Mucosa of rectum (tissue), 2 donors: Measurements from ENCODE around the gene IGFN1.

ENCODE experiments used
- H3K27ac ChIP-seq, 2 donors: one replicate each; pipeline ENCODE4 v1.7.0; 2013; ENCODE audit warnings: inconsistent platforms in 2 of 2, low read depth in 2 of 2, low read length in 2 of 2
- H3K27me3 ChIP-seq, 2 donors: one replicate each; pipeline ENCODE4 v1.7.0; 2013; ENCODE audit warnings: low read length in 2 of 2; ENCODE audit not compliant: control insufficient read depth in 2 of 2, insufficient read depth in 2 of 2
- H3K36me3 ChIP-seq, 2 donors: one replicate each; pipeline ENCODE4 v1.7.0; 2013; ENCODE audit warnings: low read length in 2 of 2; ENCODE audit not compliant: control insufficient read depth in 2 of 2, insufficient read depth in 2 of 2
- H3K4me1 ChIP-seq, 2 donors: one replicate each; pipeline ENCODE4 v1.7.0; 2013; ENCODE audit warnings: low read length in 2 of 2, mild to moderate bottlenecking in 1 of 2; ENCODE audit not compliant: control insufficient read depth in 2 of 2, insufficient read depth in 2 of 2
- H3K4me3 ChIP-seq, 2 donors: one replicate each; pipeline ENCODE4 v1.7.0; 2013; ENCODE audit warnings: low read length in 2 of 2
- H3K9ac ChIP-seq, 2 donors: one replicate each; pipeline ENCODE4 v1.7.0; 2013; ENCODE audit warnings: low read length in 2 of 2, low read depth in 1 of 2, mild to moderate bottlenecking in 1 of 2
- H3K9me3 ChIP-seq, 2 donors: one replicate each; pipeline ENCODE4 v1.7.0; 2013; ENCODE audit warnings: low read length in 2 of 2; ENCODE audit not compliant: control insufficient read depth in 2 of 2
- donor health status: healthy.
- donor health status: Normal muscosa, but diverticular disease.

The IGFN1 gene

DNA sequence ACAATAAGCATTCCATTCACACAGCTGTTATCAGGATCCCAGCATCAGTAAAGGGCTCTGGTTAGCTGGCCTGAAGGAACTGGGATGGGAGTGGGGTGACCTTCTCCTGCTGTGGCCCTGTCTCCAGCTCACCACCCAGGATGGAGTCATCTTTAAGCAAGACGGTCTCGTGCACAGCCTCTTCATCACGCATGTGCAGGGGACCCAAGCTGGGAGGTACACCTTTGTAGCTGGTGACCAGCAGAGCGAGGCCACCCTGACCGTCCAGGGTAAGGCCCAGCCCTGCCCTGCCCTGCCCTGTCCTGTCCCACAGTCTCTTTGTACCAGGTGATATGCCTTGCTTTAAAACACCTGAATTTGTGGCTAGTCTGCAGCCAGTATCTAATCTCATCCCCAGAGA is 24.3 kb downstream of the IGFN1 start:
- no peak overlapping the region for H3K4me3 ChIP-seq
- no peaks in the 10 kb centered on the region for H3K36me3 ChIP-seq
- no peak overlapping the region for H3K27ac ChIP-seq
- no peaks in the 10 kb centered on the region for H3K4me1 ChIP-seq
- H3K9ac ChIP-seq: no peak overlapping the region
- no peaks in the 10 kb centered on the region for H3K9me3 ChIP-seq
- peaks cover 0 to 6% of the 10 kb centered on the region in 2 donors for H3K27me3 ChIP-seq

DNA sequence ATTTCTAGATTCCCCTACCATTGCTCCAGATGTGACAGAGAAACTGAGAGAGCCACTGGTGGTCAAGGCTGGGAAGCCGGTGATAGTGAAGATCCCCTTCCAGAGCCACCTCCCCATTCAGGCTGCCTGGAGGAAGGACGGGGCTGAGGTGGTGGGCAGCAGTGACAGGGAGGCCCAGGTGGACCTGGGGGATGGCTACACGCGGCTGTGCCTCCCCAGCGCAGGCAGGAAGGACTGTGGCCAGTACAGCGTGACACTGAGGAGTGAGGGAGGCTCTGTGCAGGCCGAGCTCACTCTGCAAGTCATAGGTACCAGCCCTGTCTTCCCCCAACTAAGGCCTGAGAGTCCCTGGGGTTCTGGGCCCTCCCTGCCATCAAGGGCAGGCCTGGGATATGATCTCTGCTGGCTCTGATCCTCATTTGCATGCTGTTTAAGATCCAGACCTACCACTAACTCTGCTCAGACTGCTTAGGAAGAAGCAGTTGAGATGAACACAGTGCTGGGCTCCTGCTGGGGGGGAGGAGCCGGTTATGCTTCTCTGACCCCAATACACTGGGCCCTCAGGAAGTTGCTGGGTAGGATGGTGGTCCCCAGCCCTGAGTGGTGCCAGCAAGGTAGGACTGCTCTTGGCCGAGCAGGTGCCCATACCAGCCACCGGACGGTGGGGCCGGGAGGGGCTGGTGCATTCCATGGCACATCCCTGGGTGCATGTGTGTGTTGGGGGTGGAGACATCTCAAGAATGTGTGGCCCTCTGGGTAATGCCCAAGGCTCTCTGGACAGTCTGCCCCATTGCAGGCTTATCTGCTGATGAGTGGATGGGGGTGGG is 25.1 kb downstream of the IGFN1 start:
- Histone ChIP-seq H3K36me3 (no peaks in the 10 kb centered on the region), H3K9ac (no peak overlapping the region), H3K4me3 (no peak overlapping the region), H3K9me3 (no peaks in the 10 kb centered on the region), H3K27me3 (peaks cover 0 to 6% of the 10 kb centered on the region in 2 donors), H3K27ac (no peak overlapping the region), H3K4me1 (no peaks in the 10 kb centered on the region)

DNA sequence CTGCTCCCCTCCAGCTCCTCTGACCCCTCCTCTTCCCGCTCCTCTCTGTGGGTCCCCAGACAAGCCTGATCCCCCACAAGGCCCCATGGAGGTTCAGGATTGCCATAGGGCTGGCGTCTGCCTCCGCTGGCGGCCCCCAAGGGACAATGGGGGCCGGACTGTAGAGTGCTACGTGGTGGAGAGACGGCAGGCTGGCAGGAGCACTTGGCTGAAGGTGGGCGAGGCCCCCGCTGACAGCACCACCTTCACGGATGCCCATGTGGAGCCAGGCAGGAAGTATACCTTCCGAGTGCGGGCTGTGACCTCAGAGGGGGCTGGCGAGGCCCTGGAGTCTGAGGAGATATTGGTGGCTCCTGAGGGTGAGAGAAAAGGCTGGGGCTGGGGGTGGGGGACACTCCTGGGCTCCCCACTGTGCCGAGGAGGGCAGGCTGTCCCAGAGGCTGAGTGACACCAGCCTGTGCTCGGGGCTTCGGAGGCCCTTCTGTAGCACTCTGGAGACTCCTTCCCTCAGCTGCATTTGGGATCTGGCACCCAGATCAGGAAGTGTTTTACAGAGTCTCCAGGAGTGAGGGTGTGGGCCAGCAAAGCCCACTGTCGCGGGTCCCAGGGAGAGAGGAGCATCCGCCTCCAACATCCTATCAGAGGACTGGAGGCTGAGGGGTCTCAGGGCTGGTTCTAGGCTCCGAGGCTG is 25.9 kb downstream of the IGFN1 start:
- Histone ChIP-seq H3K9ac (no peak overlapping the region), H3K27ac (no peak overlapping the region), H3K27me3 (peaks cover 0 to 5% of the 10 kb centered on the region in 2 donors), H3K4me3 (no peak overlapping the region), H3K36me3 (no peaks in the 10 kb centered on the region), H3K9me3 (no peaks in the 10 kb centered on the region), H3K4me1 (no peaks in the 10 kb centered on the region)

DNA sequence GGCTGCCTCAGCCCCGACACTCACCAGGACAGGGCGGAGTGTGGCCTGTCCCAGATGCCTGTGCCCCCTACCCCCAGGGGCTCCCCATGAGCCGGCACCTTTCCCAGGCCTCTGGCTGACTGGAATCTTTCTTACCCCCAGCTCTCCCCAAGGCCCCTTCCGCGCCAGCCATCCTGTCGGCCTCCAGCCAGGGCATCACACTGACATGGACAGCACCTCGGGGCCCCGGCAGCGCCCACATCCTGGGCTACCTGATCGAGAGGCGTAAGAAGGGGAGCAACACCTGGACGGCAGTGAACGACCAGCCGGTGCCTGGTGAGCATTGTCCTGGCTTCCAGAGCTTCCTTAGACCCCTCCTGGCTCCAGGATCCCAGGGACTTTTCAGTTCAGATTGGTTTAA is 26.5 kb downstream of the IGFN1 start:
- H3K36me3 ChIP-seq: no peaks in the 10 kb centered on the region
- no peak overlapping the region for H3K27ac ChIP-seq
- no peak overlapping the region for H3K9ac ChIP-seq
- H3K4me3 ChIP-seq: no peak overlapping the region
- H3K9me3 ChIP-seq: no peaks in the 10 kb centered on the region
- H3K27me3 ChIP-seq: no peaks in the 10 kb centered on the region
- no peaks in the 10 kb centered on the region for H3K4me1 ChIP-seq

DNA sequence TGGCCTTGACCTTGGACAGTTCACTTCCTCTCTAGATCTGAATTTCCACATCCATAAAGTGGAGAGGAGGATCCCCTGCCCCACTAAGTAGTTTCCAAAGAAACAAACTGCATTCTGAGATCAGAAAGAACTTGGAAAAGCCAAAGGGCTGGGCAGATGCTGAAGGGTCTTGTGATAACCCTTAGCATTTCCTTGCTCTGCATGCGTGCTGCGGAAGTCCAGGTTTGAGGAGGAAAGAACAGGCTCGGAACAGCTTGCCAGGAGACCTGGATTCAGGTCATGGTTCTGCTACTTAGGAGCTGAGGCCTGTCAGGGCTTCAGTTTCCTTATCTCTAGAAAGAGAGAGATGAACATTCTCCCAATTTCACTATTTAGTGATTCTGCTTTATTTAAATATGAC is 27.2 kb downstream of the IGFN1 start:
- Histone ChIP-seq H3K9me3 (no peaks in the 10 kb centered on the region), H3K9ac (no peak overlapping the region), H3K27ac (no peak overlapping the region), H3K4me1 (peaks cover 0 to 5% of the 10 kb centered on the region in 2 donors), H3K36me3 (no peaks in the 10 kb centered on the region), H3K4me3 (no peak overlapping the region), H3K27me3 (no peaks in the 10 kb centered on the region)

DNA sequence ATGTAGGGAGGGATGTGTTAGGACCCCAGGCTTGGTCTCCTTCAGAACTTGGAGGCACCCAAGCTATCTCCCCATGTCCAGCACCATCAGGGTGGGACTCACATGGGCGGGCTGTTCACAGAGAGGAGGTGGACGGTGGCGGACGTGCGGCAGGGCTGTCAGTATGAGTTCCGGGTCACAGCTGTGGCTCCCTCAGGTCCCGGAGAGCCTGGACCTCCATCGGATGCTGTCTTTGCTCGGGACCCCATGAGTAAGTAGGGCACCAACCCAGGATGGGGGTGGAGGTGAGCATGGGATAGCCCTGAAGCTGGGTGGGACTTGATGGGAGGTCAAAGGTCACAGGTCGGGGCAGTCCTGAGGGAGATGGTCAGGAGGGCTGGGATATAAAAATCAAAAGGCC is 27.8 kb downstream of the IGFN1 start:
- H3K4me1 ChIP-seq: peaks cover 0 to 5% of the 10 kb centered on the region in 2 donors
- no peaks in the 10 kb centered on the region for H3K9me3 ChIP-seq
- no peaks in the 10 kb centered on the region for H3K36me3 ChIP-seq
- H3K4me3 ChIP-seq: no peak overlapping the region
- H3K27ac ChIP-seq: no peak overlapping the region
- no peak overlapping the region for H3K9ac ChIP-seq
- no peaks in the 10 kb centered on the region for H3K27me3 ChIP-seq

DNA sequence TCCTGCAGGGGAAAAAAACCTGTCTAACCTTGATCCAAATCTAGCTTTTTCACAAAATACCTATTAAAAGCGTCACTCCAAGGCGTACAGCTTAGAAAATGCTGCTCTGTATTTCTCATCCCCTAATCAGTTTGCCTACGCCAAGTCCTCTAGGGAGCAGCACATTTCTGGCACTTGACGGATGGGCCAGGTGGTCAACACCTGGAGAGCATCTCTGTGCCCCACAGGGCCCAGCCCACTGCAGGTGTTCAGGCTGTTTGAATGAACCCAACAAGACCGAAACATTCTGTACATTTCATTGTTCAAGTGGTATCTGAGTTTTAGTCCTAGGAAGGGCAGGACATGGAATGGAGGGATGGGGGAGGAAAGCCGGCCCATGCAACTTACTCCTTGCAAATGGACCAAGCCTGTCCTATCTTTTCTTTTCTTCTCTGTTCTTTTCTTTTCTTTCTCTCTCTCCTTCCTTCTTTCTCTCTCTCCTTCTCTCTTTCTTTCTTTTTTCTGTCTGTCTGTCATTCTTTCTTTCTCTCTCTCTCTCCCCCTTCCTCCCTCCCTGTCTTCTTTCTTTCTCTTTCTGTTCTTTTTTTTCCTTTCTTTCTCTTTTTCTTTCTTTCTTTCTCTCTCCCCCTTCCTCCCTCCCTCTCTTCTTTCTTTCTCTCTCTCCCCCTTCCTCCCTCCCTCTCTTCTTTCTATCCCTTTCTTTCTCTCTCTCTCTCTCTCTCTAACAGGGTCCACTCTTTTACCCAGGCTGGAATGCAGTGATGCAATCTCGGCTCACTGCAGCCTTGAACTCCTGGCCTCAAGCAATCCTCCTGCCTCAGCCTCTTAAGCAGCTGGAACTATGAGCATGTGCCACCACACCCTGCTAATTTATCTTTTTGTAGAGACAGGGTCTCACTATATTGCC is 29.1 kb downstream of the IGFN1 start:
- Histone ChIP-seq H3K9ac (no peak overlapping the region), H3K4me1 (peaks cover 0 to 5% of the 10 kb centered on the region in 2 donors), H3K4me3 (no peak overlapping the region), H3K27me3 (no peaks in the 10 kb centered on the region), H3K9me3 (no peaks in the 10 kb centered on the region), H3K27ac (no peak overlapping the region), H3K36me3 (no peaks in the 10 kb centered on the region)

DNA sequence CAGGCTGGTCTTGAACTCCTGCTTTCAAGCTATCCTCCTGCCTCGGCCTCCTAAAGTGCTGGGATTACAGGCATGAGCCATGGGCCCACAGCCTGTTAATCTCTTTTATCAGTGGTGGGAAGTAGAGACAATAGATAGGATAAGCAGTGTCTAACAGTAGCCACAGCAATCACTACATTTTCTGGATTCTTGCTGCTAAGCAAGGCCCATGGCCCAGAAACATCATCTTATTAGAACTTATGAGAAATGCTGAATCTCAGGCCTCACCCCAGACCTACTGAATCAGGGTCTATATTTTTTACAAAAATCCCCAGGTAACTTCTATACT is 29.7 kb downstream of the IGFN1 start:
- Histone ChIP-seq H3K27ac (no peak overlapping the region), H3K4me3 (no peak overlapping the region), H3K9me3 (no peaks in the 10 kb centered on the region), H3K36me3 (no peaks in the 10 kb centered on the region), H3K9ac (no peak overlapping the region), H3K4me1 (peaks cover 0 to 5% of the 10 kb centered on the region in 2 donors), H3K27me3 (no peaks in the 10 kb centered on the region)

DNA sequence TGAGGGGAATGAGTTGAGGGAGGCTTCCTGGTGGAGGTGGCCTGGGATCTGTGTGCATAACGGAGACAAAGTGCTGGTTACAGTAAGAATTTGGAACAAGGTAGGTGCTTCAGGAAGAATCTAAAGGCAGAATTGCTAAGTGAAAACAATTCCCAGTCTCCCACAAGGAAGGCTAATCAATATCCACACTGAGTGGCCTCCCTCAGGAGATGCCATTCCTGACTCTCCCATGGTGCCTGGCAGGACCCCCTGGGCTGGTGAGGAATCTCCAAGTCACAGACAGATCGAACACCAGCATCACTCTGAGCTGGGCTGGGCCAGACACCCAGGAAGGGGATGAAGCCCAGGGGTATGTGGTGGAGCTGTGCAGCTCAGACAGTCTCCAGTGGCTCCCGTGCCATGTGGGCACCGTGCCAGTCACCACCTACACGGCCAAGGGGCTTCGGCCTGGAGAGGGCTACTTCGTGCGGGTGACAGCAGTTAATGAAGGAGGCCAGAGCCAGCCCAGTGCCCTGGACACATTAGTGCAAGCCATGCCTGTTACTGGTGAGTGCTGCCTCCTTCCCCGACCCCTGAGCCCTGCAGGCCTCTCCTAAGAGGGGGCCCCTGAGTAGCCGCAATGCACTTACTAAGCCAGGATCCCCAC is 30.7 kb downstream of the IGFN1 start:
- Histone ChIP-seq H3K4me1 (peaks cover 0 to 5% of the 10 kb centered on the region in 2 donors), H3K4me3 (no peak overlapping the region), H3K36me3 (no peaks in the 10 kb centered on the region), H3K9me3 (no peaks in the 10 kb centered on the region), H3K27me3 (no peaks in the 10 kb centered on the region), H3K9ac (no peak overlapping the region), H3K27ac (no peak overlapping the region)
